Activated naive CD8-positive, alpha-beta T cell (primary cell): ENCODE measurements around the gene MRRF.
"Not testable (repeated sequence)": the region's sequence is repeated elsewhere in the genome, so short reads cannot be mapped to it uniquely, and the experiment has no call there.

Source experiments
- H3K27ac Mint-ChIP-seq: one replicate; pipeline ENCODE4 v1.8.0; 2021; ENCODE audit warnings: mixed read lengths
- H3K27me3 Mint-ChIP-seq: one replicate; pipeline ENCODE4 v1.8.0; 2021; ENCODE audit warnings: mixed read lengths
- H3K36me3 Mint-ChIP-seq: one replicate; pipeline ENCODE4 v1.8.0; 2021; ENCODE audit warnings: mixed read lengths
- H3K4me1 Mint-ChIP-seq: one replicate; pipeline ENCODE4 v1.8.0; 2021; ENCODE audit warnings: low read depth, mixed read lengths
- H3K4me3 Mint-ChIP-seq: one replicate; pipeline ENCODE4 v1.8.0; 2021; ENCODE audit warnings: mild to moderate bottlenecking, mixed read lengths
- H3K9me3 Mint-ChIP-seq: one replicate; pipeline ENCODE4 v1.8.0; 2021; ENCODE audit warnings: low read depth, mixed read lengths

MRRF gene

DNA sequence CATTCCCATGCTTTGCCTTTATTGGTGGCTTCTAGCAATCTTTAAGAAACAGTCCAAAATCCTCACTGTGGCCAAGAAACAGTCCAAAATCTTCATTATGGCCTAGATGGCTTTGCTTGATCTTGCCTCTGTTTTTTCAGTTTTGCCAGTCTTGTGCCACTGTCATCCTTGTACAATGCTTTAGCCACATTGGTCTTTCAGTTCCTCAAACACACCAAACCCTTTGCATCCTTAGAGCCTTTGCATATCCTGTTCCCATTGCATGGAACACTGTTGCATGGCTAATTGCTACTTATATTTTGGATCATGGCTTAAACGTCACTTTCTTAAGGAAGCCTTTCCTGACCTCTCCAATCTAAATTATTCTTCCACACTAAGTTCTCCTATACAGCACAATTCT is 22.1 kb downstream of the MRRF start:
- Mint-ChIP-seq H3K4me1 (peaks cover 1% of the 10 kb centered on the region), H3K27me3 (no peaks in the 10 kb centered on the region), H3K9me3 (no peaks in the 10 kb centered on the region), H3K4me3 (no peak overlapping the region), H3K27ac (no peak overlapping the region), H3K36me3 (peaks cover 22% of the 10 kb centered on the region)

DNA sequence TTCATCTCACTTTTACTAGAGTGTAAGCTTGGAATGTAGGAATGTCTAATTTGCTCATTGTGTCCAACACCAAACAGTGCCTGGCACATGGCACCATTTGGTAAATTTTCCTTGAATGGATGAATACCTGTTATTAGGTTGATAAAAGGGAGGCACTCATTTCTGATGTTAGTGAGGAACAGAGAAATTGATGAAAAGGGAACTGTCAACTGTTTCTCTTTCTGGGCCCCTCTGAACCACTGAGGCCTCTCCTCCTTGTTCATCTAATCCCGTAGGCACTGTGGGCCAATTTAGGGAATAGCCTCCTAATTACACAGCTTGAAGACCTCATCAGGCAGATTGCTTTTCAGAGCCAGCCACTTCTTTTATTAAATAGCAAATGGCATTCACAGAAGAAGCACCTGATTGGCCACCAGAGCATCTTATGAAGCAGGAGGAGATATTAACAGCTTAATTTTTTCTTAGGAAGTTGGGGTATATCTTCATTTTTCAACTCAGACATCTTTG is 22.6 kb downstream of the MRRF start:
- Mint-ChIP-seq H3K36me3 (peaks cover 22% of the 10 kb centered on the region), H3K4me3 (no peak overlapping the region)

DNA sequence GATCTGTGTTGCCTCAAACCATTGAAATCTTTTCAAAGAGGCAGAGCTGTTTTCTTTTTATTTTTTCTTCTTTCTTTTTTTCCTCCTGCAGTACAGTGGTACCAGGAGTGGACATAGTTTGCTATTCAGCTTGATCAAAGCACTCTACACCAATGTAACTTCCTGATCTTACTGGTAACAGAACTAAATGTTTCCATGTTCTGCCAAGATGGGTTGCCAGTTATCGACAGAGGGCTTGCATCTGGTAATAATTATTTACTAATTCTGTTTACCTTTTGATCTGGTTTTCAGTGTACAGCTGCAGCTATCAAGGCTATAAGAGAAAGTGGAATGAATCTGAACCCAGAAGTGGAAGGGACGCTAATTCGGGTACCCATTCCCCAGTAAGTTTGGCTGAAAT is 26.8 kb downstream of the MRRF start:
- Mint-ChIP-seq H3K36me3 (peaks cover 26% of the 10 kb centered on the region), H3K4me3 (no peak overlapping the region), H3K9me3 (no peaks in the 10 kb centered on the region), H3K27ac (no peak overlapping the region), H3K4me1 (no peaks in the 10 kb centered on the region), H3K27me3 (no peaks in the 10 kb centered on the region)

More for the DNA sequence above, 22.6 kb downstream of the MRRF start:
- Mint-ChIP-seq H3K9me3 (no peaks in the 10 kb centered on the region), H3K4me1 (peaks cover 1% of the 10 kb centered on the region), H3K27me3 (no peaks in the 10 kb centered on the region), H3K27ac (no peak overlapping the region)

DNA sequence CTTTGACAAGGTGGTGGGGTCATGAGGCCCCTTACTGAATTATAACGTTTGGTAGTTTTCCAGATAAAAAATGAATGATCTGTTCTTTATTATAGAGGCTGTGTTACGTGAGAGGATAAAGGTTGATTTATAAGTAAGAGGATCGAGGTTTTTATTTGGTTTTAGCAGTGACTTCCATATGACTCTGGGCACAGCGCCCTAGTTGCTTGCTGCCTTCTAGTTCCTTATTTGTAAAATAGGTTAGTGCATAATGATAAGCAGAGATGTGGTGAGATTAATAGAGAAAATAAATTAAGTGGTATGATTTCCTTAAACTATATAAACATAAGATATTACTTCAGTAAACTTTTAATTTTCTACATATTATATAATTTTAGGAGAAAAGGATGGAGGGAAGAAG is 29.8 kb downstream of the MRRF start:
- no peaks in the 10 kb centered on the region for H3K27me3 Mint-ChIP-seq
- peaks cover 26% of the 10 kb centered on the region for H3K36me3 Mint-ChIP-seq
- no peaks in the 10 kb centered on the region for H3K9me3 Mint-ChIP-seq
- H3K4me1 Mint-ChIP-seq = peaks cover 1% of the 10 kb centered on the region
- H3K4me3 Mint-ChIP-seq = no peak overlapping the region
- H3K27ac Mint-ChIP-seq = no peak overlapping the region

DNA sequence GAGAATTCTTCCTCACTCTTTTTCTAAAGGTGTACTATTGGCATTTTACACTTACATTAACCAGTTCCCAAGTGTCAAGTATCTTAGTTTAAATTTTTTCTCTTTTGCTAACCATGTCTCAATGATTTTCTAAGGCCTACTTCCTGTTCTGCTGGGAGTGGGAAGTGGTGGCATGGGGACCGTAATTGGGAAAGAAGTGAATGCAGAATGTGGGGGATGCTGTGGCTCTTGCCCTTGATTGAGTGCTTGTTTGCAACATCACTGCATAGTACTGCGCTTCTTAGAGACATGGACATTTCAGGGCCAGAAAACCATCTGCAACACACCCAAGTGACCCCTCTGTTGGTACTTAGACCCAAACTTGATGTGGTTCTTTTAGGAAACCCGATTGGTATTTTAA is 32.8 kb downstream of the MRRF start:
- Mint-ChIP-seq H3K27ac (no peak overlapping the region), H3K36me3 (peaks cover 20% of the 10 kb centered on the region), H3K9me3 (no peaks in the 10 kb centered on the region), H3K27me3 (no peaks in the 10 kb centered on the region), H3K4me3 (no peak overlapping the region), H3K4me1 (peaks cover 2% of the 10 kb centered on the region)

DNA sequence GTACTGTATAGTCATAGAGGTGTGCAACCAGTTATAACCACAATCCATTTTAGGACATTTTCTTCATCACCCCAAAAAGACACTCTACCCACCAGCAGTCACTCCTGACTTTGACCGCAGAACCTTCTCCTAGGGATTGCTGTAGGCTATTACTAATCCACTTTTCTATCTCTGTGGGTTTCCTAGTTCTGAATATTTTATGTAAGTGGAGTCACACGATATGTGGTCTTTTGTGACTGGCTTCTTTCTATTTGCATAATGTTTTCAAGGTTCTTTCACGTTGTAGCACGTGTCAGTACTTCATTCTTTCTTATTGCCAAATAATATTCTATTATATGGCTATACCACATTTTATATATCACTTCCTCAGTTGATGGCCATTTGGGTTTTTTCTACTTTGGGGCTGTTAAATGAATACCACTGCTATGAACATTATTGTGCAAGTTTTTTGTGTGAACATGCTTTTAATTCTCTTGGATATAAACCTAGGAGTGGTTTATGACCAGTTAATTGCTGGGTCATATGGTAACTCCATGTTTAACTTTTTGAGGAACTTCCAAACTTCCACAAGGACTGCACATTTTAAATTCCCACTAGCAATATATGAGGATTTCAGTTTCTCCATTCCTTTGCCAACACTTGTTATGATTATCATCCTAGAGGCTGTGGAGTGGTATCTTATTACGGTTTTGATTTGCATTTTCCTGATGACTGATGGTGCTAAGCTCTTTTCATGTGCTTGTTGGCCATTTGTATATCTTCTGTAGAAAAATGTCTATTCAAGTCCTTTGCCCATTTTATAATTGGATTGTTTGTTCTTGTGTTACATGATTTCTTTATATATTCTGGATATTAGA is 37.8 kb downstream of the MRRF start:
- Mint-ChIP-seq H3K36me3 (peaks cover 11% of the 10 kb centered on the region), H3K9me3 (no peaks in the 10 kb centered on the region), H3K4me3 (no peak overlapping the region), H3K27ac (no peak overlapping the region), H3K4me1 (peaks cover 2% of the 10 kb centered on the region), H3K27me3 (no peaks in the 10 kb centered on the region)

DNA sequence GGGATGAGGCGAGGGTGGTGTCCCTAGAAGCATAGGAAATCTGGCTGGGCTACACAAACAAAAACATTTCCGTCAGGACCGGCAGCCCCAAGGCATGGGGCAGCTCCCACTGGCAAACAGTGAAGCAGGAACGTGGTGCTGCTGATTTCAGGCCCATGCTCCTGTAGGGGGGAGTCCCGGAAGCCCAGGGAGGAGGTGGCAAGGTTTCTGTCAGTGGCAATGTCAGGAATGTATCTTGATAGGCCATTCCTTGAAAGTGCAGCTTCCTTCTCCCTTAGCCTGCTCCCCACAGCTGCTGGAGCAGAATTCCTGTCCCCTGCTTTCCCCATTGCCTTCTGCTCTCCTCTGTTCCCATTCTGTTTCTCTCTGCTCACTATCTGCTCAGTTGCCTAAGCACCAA is 42.4 kb downstream of the MRRF start:
- H3K36me3 Mint-ChIP-seq = peaks cover 7% of the 10 kb centered on the region
- no peaks in the 10 kb centered on the region for H3K27me3 Mint-ChIP-seq
- H3K4me1 Mint-ChIP-seq = no peaks in the 10 kb centered on the region
- no peaks in the 10 kb centered on the region for H3K9me3 Mint-ChIP-seq
- H3K4me3 Mint-ChIP-seq = no peak overlapping the region
- H3K27ac Mint-ChIP-seq = no peak overlapping the region

DNA sequence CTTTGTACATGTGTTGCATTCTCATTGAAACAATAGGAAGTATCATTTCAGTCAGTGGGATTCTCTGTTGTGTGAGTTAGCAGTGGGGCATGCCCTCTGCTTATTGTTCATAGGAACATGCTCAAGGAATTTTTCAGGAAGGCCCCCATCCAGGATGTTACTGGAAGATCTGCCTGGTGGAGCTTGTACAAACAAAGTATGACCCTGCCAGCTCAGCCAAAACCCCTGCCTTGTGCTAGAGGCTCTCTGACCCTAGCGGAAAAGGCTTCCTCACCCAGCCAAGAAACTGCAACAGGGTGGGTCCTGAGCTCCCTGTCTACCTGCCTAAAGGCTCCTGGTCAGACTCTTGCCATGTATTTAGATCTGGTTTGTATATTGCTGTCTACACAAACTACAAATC is 43.2 kb downstream of the MRRF start:
- no peak overlapping the region for H3K27ac Mint-ChIP-seq
- no peak overlapping the region for H3K4me3 Mint-ChIP-seq
- no peaks in the 10 kb centered on the region for H3K9me3 Mint-ChIP-seq
- peaks cover 8% of the 10 kb centered on the region for H3K36me3 Mint-ChIP-seq
- no peaks in the 10 kb centered on the region for H3K4me1 Mint-ChIP-seq
- no peaks in the 10 kb centered on the region for H3K27me3 Mint-ChIP-seq

DNA sequence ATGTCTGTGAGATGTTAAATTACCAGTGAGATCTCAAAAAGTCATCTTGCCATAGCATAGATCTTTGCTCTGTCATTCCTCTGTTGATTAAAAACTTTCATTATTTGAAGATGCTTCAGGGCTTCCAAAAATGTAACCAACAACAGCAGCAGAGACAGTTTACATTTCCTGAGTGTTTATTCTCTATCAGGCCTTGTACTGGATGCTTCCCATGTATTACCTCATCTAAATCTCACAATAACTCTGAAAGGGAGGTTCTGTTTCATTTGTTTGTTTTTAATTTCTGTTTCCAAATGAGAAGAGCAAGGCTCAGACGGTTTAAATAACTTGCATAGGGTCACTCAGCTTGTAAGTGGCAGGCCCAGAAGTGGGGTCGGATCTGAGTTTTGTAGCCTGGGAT is 45.2 kb downstream of the MRRF start:
- no peaks in the 10 kb centered on the region for H3K27me3 Mint-ChIP-seq
- no peak overlapping the region for H3K27ac Mint-ChIP-seq
- H3K4me3 Mint-ChIP-seq = no peak overlapping the region
- peaks cover 14% of the 10 kb centered on the region for H3K36me3 Mint-ChIP-seq
- H3K4me1 Mint-ChIP-seq = no peaks in the 10 kb centered on the region
- no peaks in the 10 kb centered on the region for H3K9me3 Mint-ChIP-seq

DNA sequence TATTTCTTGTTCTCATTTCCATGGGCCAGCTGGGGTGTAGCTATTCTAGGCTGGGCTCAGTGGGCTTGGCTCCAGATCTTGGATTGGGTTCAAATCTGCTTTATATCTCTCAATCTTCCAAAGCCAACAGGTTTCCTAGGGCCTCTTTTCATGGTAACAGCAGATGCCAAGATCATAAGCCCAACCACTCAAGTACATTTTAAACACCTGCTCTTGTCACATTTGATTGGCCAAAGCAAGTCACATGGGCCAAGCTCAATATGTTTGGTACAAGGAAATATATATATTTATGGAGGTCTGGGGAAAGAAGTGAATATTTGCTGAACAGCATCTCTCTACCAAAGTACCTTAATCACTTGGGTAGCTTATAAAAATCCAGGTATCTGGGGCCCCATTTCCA is 49.5 kb downstream of the MRRF start:
- peaks cover 9% of the 10 kb centered on the region for H3K36me3 Mint-ChIP-seq
- no peak overlapping the region for H3K4me3 Mint-ChIP-seq
- H3K27me3 Mint-ChIP-seq = no peaks in the 10 kb centered on the region
- H3K4me1 Mint-ChIP-seq = no peaks in the 10 kb centered on the region
- H3K9me3 Mint-ChIP-seq = no peaks in the 10 kb centered on the region
- H3K27ac Mint-ChIP-seq = no peak overlapping the region

DNA sequence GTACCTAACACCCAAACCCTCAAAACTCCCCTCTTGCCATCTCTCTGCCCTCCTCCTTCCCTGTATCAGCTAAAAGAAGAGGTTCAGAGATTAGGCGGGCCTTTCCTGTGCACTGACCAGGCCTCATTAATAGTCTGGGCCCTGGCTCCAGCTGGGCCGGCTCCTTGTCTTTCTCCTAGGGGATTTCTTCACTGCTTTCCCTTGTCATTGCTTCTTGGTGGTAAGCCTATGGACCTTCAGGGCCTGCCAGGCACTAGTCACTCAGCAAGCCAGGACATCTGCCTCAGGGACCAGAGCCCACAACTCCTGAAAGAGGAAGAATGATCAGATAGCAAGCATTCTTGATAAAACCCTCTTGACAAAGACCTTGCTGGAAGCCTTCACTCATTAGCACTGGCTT is 50.9 kb downstream of the MRRF start:
- no peak overlapping the region for H3K27ac Mint-ChIP-seq
- H3K4me1 Mint-ChIP-seq = no peaks in the 10 kb centered on the region
- no peaks in the 10 kb centered on the region for H3K27me3 Mint-ChIP-seq
- H3K9me3 Mint-ChIP-seq = no peaks in the 10 kb centered on the region
- H3K4me3 Mint-ChIP-seq = no peak overlapping the region
- H3K36me3 Mint-ChIP-seq = peaks cover 10% of the 10 kb centered on the region

DNA sequence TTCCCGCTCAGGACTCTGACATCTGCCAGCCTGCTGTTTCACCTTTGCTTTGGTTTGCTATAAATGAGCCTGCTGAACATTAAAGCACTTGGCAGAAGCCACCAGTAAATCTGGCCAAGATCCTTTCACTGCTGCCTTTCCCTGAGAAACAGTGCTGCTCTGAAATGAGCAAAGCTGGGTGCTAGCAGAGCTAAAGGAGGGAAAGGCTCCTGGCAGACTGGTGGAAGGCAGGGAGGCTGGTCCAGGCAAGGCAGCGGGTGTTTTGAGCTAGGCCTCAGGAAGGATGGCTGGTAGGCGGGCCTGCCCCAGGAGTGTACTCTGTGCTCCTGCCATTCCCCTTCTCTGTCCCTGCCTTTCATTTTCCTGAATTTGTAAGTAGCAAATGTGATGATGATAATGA is 53.6 kb downstream of the MRRF start:
- Mint-ChIP-seq H3K4me1 (no peaks in the 10 kb centered on the region), H3K27ac (no peak overlapping the region), H3K4me3 (no peak overlapping the region), H3K36me3 (peaks cover 14% of the 10 kb centered on the region), H3K27me3 (no peaks in the 10 kb centered on the region), H3K9me3 (no peaks in the 10 kb centered on the region)

DNA sequence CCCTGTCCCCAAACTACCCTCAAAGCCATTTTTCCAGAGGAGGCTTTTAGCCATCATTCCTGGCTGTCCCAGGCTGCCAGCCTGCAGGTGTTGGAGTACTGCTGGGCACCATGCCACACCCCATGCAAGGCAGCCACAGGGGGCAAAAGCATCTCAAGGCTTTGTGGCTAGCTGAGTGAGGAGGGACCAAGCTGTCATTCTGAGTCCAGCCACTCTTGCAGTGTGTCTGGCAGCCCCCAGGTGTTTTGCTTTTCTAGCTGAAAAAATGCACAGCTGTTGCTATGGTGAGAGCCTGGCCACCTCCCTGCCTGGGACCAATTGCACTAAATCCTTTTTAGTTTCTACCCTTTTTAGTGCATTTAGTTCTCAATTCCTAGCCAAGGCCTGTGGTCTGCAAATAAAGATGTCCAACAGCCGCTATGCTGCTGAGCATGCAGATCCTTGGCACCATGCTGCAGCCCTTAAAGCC is 55.8 kb downstream of the MRRF start:
- Mint-ChIP-seq H3K4me1 (no peaks in the 10 kb centered on the region), H3K4me3 (no peak overlapping the region), H3K27me3 (no peaks in the 10 kb centered on the region), H3K36me3 (peaks cover 16% of the 10 kb centered on the region), H3K27ac (no peak overlapping the region), H3K9me3 (no peaks in the 10 kb centered on the region)

DNA sequence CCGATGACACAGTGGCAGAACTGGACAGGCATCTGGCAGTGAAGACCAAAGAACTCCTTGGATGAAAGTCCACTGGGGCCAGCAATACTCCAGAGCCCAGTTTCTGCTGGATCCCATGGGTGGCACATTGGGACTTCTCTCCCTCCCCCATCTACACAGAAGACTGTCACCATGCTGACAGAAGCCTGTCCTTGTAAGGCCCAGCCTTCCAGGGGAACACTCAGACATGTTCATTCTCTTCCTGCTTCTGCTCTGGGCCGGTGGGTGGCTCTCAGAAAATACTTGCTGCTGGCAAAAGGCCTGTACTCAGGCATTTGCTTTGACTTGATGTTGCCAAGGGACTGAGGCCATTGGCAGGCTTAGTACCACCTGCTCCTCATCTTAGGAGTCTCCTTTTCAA is 57.9 kb downstream of the MRRF start:
- H3K9me3 Mint-ChIP-seq = no peaks in the 10 kb centered on the region
- no peaks in the 10 kb centered on the region for H3K4me1 Mint-ChIP-seq
- H3K4me3 Mint-ChIP-seq = no peak overlapping the region
- H3K27me3 Mint-ChIP-seq = no peaks in the 10 kb centered on the region
- H3K27ac Mint-ChIP-seq = no peak overlapping the region
- H3K36me3 Mint-ChIP-seq = peaks cover 16% of the 10 kb centered on the region

DNA sequence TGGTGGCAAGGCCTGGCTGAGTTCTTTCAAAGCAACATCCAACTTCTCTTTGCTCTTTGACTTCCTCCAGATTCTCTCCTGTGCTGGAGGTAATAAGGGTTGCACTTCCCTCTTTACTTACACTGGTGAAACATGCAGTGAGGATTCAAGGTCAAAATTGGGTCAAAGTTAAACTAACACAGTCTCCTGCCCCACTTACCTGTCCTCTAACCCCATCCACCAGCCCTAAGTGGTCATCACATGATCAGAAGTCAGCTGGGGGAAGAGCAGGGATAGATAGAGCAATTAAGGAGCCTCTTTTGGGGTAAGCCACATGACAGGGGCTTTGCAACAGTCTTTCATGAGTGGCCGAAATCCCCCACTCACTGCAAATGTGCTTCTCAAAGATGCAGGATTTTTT is 60.0 kb downstream of the MRRF start:
- peak overlapping the region; percentile 12 for H3K27ac Mint-ChIP-seq
- H3K4me3 Mint-ChIP-seq, H3K4me1 Mint-ChIP-seq, H3K27me3 Mint-ChIP-seq, H3K9me3 Mint-ChIP-seq: not testable (repeated sequence)
- peaks cover 16% of the 10 kb centered on the region for H3K36me3 Mint-ChIP-seq

DNA sequence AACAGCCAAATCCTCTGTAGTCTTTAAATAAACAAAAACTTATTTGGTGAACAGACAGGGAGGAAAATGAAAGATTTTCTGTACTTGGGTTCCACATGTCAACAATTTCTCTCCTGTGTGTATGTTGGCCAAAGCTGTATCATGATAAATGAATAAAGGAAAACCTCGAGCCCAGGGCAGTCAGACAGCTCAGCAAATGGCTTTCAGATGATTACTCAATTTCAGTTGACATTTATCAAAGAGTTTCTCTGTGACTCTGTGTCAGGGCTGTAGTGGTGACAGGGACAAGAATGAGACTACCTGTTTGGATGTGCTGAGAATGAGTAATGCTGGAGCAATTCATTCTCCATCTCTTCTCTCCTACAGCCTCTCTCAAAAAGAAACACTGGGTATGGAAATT is 60.4 kb downstream of the MRRF start:
- no peaks in the 10 kb centered on the region for H3K27me3 Mint-ChIP-seq
- H3K4me1 Mint-ChIP-seq = no peaks in the 10 kb centered on the region
- peaks cover 16% of the 10 kb centered on the region for H3K36me3 Mint-ChIP-seq
- no peak overlapping the region for H3K4me3 Mint-ChIP-seq
- H3K9me3 Mint-ChIP-seq = no peaks in the 10 kb centered on the region
- H3K27ac Mint-ChIP-seq = no peak overlapping the region
